ENCODE data around the gene CHSY3.

DNA sequence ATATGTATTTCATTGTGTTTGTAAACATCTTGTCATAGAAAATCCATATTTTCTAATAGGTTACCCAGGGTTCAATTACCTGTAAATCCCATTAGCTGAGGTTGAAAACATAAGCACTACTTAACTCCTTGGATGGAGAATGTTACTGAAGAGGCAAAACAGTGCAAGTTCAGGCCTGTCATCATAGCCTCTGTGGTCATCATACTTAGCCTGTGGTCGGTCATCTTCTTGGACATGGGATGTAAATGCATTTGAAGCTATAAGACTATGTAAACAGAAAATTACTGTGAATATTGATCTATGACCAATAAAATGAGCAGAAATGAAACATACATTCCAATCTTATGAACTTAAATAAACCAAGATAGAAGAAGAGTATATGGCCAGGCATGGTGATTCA lies 164.7 kb downstream of the CHSY3 start:
- TF ChIP-seq CTCF (conservative IDR thresholded peaks at IDR 0.05 in 1 of 2, IDR thresholded peaks at IDR 0.05 in 1 of 2; ENCODE audit: extremely low read depth in 1 of 2, insufficient read depth in 1 of 2, low read depth in 1 of 2, low read length in 2 of 2) (no peak), EZH2 (IDR thresholded peaks at IDR 0.05; ENCODE audit: borderline replicate concordance, low read length) (no peak)

Measured in mammary epithelial cell (primary cell).